ENCODE results near the gene MSLN. TPM values are rescaled to one million over a fixed set of nuclear protein-coding genes. Genes with fewer than 3 reads are reported as not detected.

Gene MSLN
- polyA plus RNA-seq, 2 of the 4 experiments (the other 2 are of a cell fraction), result 2.4 to 3.6 TPM

- ChIA-PET CTCF (interaction anchor here (0.7 to 28.0 kb wide), 5 partner anchors 8 to 61 kb away, joined by 3 to 656 read pairs (median 17); partner anchors contain the start of genes ANTKMT, CCDC78, CIAO3 and FBXL16), POLR2A (interaction anchor here (1.2 to 4.2 kb wide), 2 partner anchors 9 to 13 kb away, joined by 5 to 23 read pairs; partner anchors contain the start of gene METRN)
- Histone ChIP-seq H3K4me3 (no peak overlapping the region), H3K4me1 (peaks cover 23% of the 10 kb centered on the region), H3K27ac (no peak overlapping the region), H3K4me2 (no peak overlapping the region), H3K9me3 (no peaks in the 10 kb centered on the region)
- WGBS (ENCODE audit: missing lambda C conversion rate), result 100% methylated on average over 2 of the region's 7 CpGs
- FAIRE-seq, result no peak
- no peak for ATAC-seq
- no peak for DNase-seq (ENCODE audit: low read depth in 1 of 2, low spot score in 1 of 2)
- TF ChIP-seq PBX3 (IDR thresholded peaks at IDR 0.05), result peak; percentile 31; the same call in 1 of the 2 replicates
- no peak for TF ChIP-seq EP300 (IDR thresholded peaks at IDR 0.05)
Observed at GRCh38 chr16:725041-725376, 35.5 kb upstream of the MSLN start.

DNA sequence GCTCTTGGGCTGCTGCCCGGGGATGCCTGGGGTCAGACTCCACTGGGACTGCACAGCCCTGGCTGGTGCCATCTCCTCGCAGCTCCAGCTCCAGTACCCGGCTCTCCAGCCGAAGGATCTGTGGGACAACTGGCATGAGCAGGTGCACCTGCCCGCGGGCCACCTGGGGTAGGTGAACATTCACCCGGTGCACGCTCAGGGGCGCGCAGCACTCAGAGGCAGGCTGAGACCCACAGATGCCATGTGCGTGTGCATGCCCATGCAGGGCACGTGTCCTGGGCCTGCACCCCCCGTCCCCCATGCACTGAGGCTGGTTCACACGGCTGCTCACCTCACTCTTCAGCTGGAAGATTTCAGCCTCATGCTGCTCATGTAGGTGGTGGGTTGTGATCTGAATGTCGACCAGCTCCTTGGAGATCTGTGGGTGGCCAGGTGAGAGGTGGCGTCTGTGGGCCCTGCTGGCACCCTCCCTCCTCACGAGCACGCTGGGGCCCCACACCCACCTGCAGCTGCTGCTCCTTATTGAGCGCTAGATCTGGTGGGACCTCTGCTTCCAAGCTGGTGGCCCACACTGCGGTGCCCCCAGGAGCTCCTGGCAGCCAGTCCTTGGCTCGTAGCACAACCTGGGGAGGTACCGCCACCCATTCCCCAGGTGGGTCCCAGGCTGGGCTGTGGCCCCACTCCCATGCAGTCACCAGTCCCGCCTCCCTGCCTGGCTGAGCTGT, 34.9 kb upstream of the MSLN start:
- CTCF ChIA-PET, result interaction anchor here (0.7 to 28.0 kb wide), 6 partner anchors 7 to 60 kb away, joined by 3 to 656 read pairs (median 10); partner anchors contain the start of genes ANTKMT, CCDC78, CIAO3 and FBXL16
- no peaks in the 10 kb centered on the region for H3K9me3 ChIP-seq
- no peak overlapping the region for H3K27ac ChIP-seq
- H3K4me3 ChIP-seq, result no peak overlapping the region
- TF ChIP-seq SMC3 (IDR thresholded peaks at IDR 0.05), result no peak
- TF ChIP-seq POLR2AphosphoS2 (conservative IDR thresholded peaks at IDR 0.05; ENCODE audit: low read length), result no peak
- TF ChIP-seq PBX3 (IDR thresholded peaks at IDR 0.05), result 0 out of 2 replicates have a peak, but pooled peaks have one; percentile 12
- TF ChIP-seq CEBPB (IDR thresholded peaks at IDR 0.05), result no peak
- peak; percentile 4; the same call in 1 of the 2 replicates for TF ChIP-seq POLR2A (IDR thresholded peaks at IDR 0.05; ENCODE audit: low read length)
- TF ChIP-seq, protein P1, sequence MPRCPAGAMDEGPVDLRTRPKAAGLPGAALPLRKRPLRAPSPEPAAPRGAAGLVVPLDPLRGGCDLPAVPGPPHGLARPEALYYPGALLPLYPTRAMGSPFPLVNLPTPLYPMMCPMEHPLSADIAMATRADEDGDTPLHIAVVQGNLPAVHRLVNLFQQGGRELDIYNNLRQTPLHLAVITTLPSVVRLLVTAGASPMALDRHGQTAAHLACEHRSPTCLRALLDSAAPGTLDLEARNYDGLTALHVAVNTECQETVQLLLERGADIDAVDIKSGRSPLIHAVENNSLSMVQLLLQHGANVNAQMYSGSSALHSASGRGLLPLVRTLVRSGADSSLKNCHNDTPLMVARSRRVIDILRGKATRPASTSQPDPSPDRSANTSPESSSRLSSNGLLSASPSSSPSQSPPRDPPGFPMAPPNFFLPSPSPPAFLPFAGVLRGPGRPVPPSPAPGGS (IDR thresholded peaks at IDR 0.05), result no peak
- no peak for TF ChIP-seq RAD21 (conservative IDR thresholded peaks at IDR 0.05 in 1 of 2, IDR thresholded peaks at IDR 0.05 in 1 of 2)
- DNase-seq (ENCODE audit: low read depth in 1 of 2, low spot score in 1 of 2) (no peak), ATAC-seq (no peak), FAIRE-seq (no peak)
- H3K4me1 ChIP-seq, result peaks cover 21% of the 10 kb centered on the region
- POLR2A ChIA-PET, result interaction anchor here (1.2 to 4.2 kb wide), 2 partner anchors 10 to 14 kb away, joined by 5 to 23 read pairs; partner anchors contain the start of gene METRN
- 86% methylated on average over 13 of the region's 23 CpGs for WGBS (ENCODE audit: missing lambda C conversion rate)
- H3K4me2 ChIP-seq, result no peak overlapping the region

DNA sequence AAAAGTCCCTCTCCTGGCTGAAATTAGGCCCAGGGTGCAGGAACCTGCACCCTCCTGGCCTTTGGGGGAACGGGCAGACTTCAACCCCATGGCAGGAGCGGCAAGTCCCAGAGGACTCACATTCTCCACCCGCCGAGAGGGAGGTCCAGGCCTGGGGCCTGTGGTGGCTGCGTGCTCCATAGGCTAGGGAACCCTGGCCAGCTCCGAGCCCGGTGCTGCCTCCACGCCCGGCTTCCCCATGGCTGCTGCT, 34.4 kb upstream of the MSLN start:
- ChIA-PET CTCF (interaction anchor here (0.7 to 28.0 kb wide), 5 partner anchors 6 to 60 kb away, joined by 3 to 656 read pairs (median 17); partner anchors contain the start of genes ANTKMT, CCDC78, CIAO3 and FBXL16), POLR2A (interaction anchor here (1.2 to 4.2 kb wide), 2 partner anchors 11 to 14 kb away, joined by 5 to 23 read pairs; partner anchors contain the start of gene METRN)
- FAIRE-seq (no peak), ATAC-seq (peak in 1 of 2 experiments; percentile 1; a peak in 2 of 6 replicates), DNase-seq (ENCODE audit: low read depth in 1 of 2, low spot score in 1 of 2) (no peak)
- Histone ChIP-seq H3K4me3 (peak overlapping the region; percentile 60; the same call in 1 of the 3 replicates), H3K4me1 (peaks cover 21% of the 10 kb centered on the region), H3K9me3 (no peaks in the 10 kb centered on the region), H3K4me2 (peak overlapping the region; percentile 100), H3K27ac (peak overlapping the region in 1 of 2 experiments; percentile 91; a peak in 4 of 6 replicates)
- TF ChIP-seq POLR2A (IDR thresholded peaks at IDR 0.05; ENCODE audit: low read length) (0 out of 2 replicates have a peak, but pooled peaks have one; percentile 4), EP300 (IDR thresholded peaks at IDR 0.05) (no peak), SMC3 (IDR thresholded peaks at IDR 0.05) (no peak)
- WGBS (ENCODE audit: missing lambda C conversion rate), result 84% methylated on average over 9 of the region's 9 CpGs

DNA sequence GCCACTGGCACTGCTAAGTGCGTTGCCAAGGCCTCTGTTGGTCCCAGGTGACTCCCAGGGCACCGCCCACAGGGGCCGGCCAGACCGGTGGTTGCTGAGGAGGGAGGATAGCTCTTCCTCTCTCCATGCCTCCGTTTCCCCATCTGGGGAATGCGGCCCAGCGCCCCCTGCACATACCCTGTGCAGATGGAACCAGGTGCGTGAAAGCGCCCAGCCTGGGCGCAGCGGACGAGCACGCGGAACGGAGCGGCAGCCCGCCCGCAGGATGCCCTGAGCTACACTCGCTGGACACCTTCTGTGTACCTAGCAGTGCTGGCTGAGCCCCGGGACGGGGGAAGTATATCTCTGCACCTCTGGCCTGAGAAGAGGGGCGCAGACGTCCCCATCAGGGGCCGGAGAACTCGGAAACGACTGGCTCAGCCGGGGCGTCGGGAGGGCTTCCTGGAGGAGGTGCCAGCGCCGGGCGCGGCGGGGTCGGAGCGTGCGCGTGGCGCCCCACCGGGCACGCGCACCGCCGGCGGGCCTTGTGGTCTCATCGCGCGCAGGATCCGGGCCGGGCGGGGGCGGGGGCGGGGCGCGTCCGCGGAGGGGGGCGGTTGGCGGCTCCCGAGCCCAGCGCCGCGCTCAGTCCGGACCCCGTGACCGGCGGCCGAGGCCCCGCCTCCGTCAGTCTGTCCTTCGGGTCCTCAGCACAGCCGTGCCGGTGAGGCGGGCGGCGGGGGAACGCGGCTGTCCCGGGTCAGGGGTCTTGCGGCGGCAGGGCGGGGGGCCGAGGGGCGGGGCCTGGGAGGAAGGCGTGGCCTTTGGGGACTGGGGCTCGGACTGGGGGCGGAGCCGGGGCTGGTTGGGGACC, 33.9 kb upstream of the MSLN start, which contains the start of the genes CCDC78 and HAGHL:
TSS of gene CCDC78 (minus strand) at position 6 of the 853 bp plus-strand sequence. CDS start 76 bp downstream, outside the sequence.
TSS of gene HAGHL (plus strand) at position 669 of the 853 bp plus-strand sequence. CDS start 404 bp downstream, outside the sequence.
- ChIA-PET POLR2A (interaction anchor here (1.2 to 4.2 kb wide), 2 partner anchors 11 to 15 kb away, joined by 5 to 23 read pairs; partner anchors contain the start of gene METRN), CTCF (interaction anchor here (0.7 to 28.0 kb wide), 4 partner anchors 6 to 59 kb away, joined by 3 to 656 read pairs (median 336); partner anchors contain the start of genes ANTKMT, CCDC78, CIAO3 and FBXL16)
- ATAC-seq (peak; percentile 4 to 12; a peak in 4 of 6 replicates), FAIRE-seq (no peak), DNase-seq (ENCODE audit: low read depth in 1 of 2, low spot score in 1 of 2) (no peak)
- peak within 1 kb of the TSS; percentile 100 for H3K4me2 ChIP-seq
- peak; percentile 66; the same call in 1 of the 2 replicates for TF ChIP-seq RNF2 (IDR thresholded peaks at IDR 0.05; ENCODE audit: borderline replicate concordance, low read depth)
- TF ChIP-seq, protein P2, sequence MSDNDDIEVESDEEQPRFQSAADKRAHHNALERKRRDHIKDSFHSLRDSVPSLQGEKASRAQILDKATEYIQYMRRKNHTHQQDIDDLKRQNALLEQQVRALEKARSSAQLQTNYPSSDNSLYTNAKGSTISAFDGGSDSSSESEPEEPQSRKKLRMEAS (IDR thresholded peaks at IDR 0.05), result no peak
- peak; percentile 98 for TF ChIP-seq ZFP36 (IDR thresholded peaks at IDR 0.05; ENCODE audit: borderline replicate concordance, partially characterized antibody)
- TF ChIP-seq POLR2AphosphoS2 (conservative IDR thresholded peaks at IDR 0.05; ENCODE audit: low read length), result 0 out of 2 replicates have a peak, but pooled peaks have one; percentile 45
- TF ChIP-seq PBX3 (IDR thresholded peaks at IDR 0.05), result peak; percentile 41; the same call in 1 of the 2 replicates
- peak; percentile 63; the same call in 1 of the 2 replicates for TF ChIP-seq KDM1A (IDR thresholded peaks at IDR 0.05; ENCODE audit: low read depth)
- TF ChIP-seq MYC (IDR thresholded peaks at IDR 0.05; ENCODE audit: borderline replicate concordance, low read length), result no peak
- peak in 1 of 2 experiments; percentile 59; a peak in 2 of 5 replicates for TF ChIP-seq JUN (IDR thresholded peaks at IDR 0.05)
- H3K4me1 ChIP-seq, result peaks cover 19% of the 10 kb centered on the region
- WGBS (ENCODE audit: missing lambda C conversion rate), result 26% methylated on average over 28 of the region's 88 CpGs
- peak within 1 kb of the TSS; percentile 60 for H3K4me3 ChIP-seq
- peak within 1 kb of the TSS; percentile 89 to 91 for H3K27ac ChIP-seq
- H3K9me3 ChIP-seq, result no peaks in the 10 kb centered on the region
